CD4-positive, alpha-beta T cell (primary cell): ENCODE results near the gene ST6GALNAC2. TPM values are rescaled to one million over a fixed set of nuclear protein-coding genes. Genes with fewer than 3 reads are reported as not detected.

Source experiments
- ATAC-seq: fragments of 200-7000 bp; cut with Tn5 transposase; one replicate; pipeline ENCODE4 v1.10.0; 2022; ENCODE audit warnings: mild to moderate bottlenecking; ENCODE audit not compliant: poor library complexity
- CTCF ChIA-PET: fragments of 350-600 bp; sonication (Branson Sonifier 250); formaldehyde crosslinking; loops from one replicate; lab custom pipeline; 2021; ENCODE audit warnings: antibody characterized with exemption, inconsistent platforms; lab: Charles Lee
- POLR2A ChIA-PET: fragments of 350-600 bp; sonication (Branson Sonifier 250); formaldehyde crosslinking; loops from one replicate; lab custom pipeline; 2021; ENCODE audit warnings: antibody characterized with exemption, inconsistent platforms; lab: Charles Lee
- DNase-seq, 14 experiments: peaks; one replicate each; pipeline ENCODE4 v3.0.0-alpha.2; 2013 to 2020; ENCODE audit warnings: mixed read lengths in 2 of 14
- H3K27ac ChIP-seq, 2 donors: one replicate each; pipeline versions ENCODE4 v1.5.1 to v1.7.0; 2013; ENCODE audit warnings: low read length in 2 of 2, low read depth in 1 of 2, mild to moderate bottlenecking in 1 of 2
- H3K27me3 ChIP-seq, 2 experiments: 1 replicate in 1 of 2; 2 replicates in 1 of 2; pipeline versions ENCODE4 v1.6.1 to v1.7.0; 2013; ENCODE audit warnings: low read length in 2 of 2, control low read depth in 1 of 2, mild to moderate bottlenecking in 1 of 2, moderate library complexity in 1 of 2; ENCODE audit not compliant: insufficient read depth in 2 of 2, control insufficient read depth in 1 of 2
- H3K36me3 ChIP-seq: one replicate; pipeline ENCODE4 v1.6.1; 2013; ENCODE audit warnings: low read length, control low read depth; ENCODE audit not compliant: insufficient read depth
- H3K4me1 ChIP-seq: one replicate; pipeline ENCODE4 v1.6.1; 2013; ENCODE audit warnings: low read length, control low read depth; ENCODE audit not compliant: insufficient read depth
- H3K4me3 ChIP-seq: one replicate; pipeline ENCODE4 v1.5.1; 2013; ENCODE audit warnings: mild to moderate bottlenecking, low read length, moderate library complexity
- H3K9me3 ChIP-seq, 2 experiments: 1 replicate in 1 of 2; 2 replicates in 1 of 2; pipeline versions ENCODE4 v1.6.1 to v1.7.0; 2013; ENCODE audit warnings: low read length in 2 of 2, mild to moderate bottlenecking in 2 of 2, control low read depth in 1 of 2, moderate library complexity in 1 of 2; ENCODE audit not compliant: control insufficient read depth in 1 of 2, insufficient read depth in 1 of 2
- H3K27ac Mint-ChIP-seq: one replicate; pipeline ENCODE4 v1.8.0; 2020; ENCODE audit warnings: mixed read lengths
- H3K27me3 Mint-ChIP-seq: one replicate; pipeline ENCODE4 v1.8.0; 2021; ENCODE audit warnings: mixed read lengths
- H3K36me3 Mint-ChIP-seq: one replicate; pipeline ENCODE4 v1.8.0; 2021; ENCODE audit warnings: low read depth, mixed read lengths
- H3K4me1 Mint-ChIP-seq: one replicate; pipeline ENCODE4 v1.8.0; 2021; ENCODE audit warnings: low read depth, mixed read lengths
- H3K4me3 Mint-ChIP-seq: one replicate; pipeline ENCODE4 v1.8.0; 2020; ENCODE audit warnings: mild to moderate bottlenecking, mixed read lengths
- H3K9me3 Mint-ChIP-seq: one replicate; pipeline ENCODE4 v1.8.0; 2020; ENCODE audit warnings: mixed read lengths
- intact Hi-C, 2 experiments: fragments of 100-400 bp; cut with DNase I in 1 of 2; cut with micrococcal nuclease in 1 of 2; formaldehyde crosslinking; loops; one replicate each; pipeline versions ENCODE4 v1.15.1 to v1.9.0; 2023 to 2025; cut with DNase I, micrococcal nuclease
- total RNA-seq, 174 experiments: library from RNA in 2 of 174; stranded (reverse) in 2 of 174; gene quantifications; one replicate each; pipeline ENCODE4 v1.2.3 and lab custom pipeline; 2021 to 2026
- TF ChIP-seq, protein P1 (sequence below): fragments of 200-600 bp; IDR thresholded peaks from one replicate; pipeline ENCODE4 v1.8.0; 2022; ENCODE audit warnings: antibody characterized with exemption, mild to moderate bottlenecking

ST6GALNAC2 gene
- total RNA-seq, 2 experiments from 2014 or later = 0.49 to 1.2 TPM

DNA sequence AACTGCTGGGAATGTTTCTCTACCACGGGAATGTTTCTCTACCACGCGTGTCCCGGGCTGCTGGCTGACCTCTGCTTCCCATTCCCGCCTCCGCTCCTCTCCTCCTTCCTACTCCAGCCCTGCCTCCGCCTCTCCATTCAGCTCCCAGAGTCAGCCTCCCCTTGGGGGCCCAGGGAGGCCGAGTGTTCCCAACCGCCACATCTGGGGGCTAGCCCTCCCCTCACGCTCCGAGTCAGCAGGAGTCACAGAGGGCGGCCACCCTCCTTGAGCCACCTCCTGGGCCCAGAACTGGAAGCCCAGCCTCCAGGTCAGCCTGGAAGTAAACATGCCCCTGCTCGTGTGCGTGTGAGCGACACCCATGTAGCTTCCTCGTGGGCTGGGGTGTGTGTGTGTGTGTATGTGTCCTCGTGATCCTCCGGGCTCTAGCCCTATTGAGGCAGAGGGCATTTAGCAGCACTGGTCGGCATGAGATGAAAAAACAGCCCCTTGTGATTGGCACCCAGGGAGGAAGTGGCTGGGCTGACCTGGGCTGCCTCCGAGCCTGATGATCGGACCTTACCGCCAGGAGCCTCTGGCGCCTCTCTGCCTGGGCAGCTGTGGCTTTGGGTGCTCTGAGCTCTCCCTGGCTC lies 55.5 kb downstream of the ST6GALNAC2 start:
- H3K4me1 Mint-ChIP-seq = peaks cover 24% of the 10 kb centered on the region
- ChIA-PET POLR2A (interaction anchor here (0.6 kb wide), 1 partner anchor 148 kb away, joined by 3 read pairs; no protein-coding TSS in a partner anchor), CTCF (no interaction called here)
- no peaks in the 10 kb centered on the region for H3K9me3 ChIP-seq
- H3K27ac Mint-ChIP-seq = no peak overlapping the region
- no peak for ATAC-seq
- no peak overlapping the region for H3K4me3 ChIP-seq
- H3K9me3 Mint-ChIP-seq = no peaks in the 10 kb centered on the region
- peak overlapping the region; percentile 11 for H3K4me3 Mint-ChIP-seq
- TF ChIP-seq, protein P1, sequence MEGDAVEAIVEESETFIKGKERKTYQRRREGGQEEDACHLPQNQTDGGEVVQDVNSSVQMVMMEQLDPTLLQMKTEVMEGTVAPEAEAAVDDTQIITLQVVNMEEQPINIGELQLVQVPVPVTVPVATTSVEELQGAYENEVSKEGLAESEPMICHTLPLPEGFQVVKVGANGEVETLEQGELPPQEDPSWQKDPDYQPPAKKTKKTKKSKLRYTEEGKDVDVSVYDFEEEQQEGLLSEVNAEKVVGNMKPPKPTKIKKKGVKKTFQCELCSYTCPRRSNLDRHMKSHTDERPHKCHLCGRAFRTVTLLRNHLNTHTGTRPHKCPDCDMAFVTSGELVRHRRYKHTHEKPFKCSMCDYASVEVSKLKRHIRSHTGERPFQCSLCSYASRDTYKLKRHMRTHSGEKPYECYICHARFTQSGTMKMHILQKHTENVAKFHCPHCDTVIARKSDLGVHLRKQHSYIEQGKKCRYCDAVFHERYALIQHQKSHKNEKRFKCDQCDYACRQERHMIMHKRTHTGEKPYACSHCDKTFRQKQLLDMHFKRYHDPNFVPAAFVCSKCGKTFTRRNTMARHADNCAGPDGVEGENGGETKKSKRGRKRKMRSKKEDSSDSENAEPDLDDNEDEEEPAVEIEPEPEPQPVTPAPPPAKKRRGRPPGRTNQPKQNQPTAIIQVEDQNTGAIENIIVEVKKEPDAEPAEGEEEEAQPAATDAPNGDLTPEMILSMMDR = no peak
- H3K27me3 Mint-ChIP-seq = peaks cover 4% of the 10 kb centered on the region
- no peaks in the 10 kb centered on the region for H3K36me3 Mint-ChIP-seq
- no peaks in the 10 kb centered on the region for H3K27me3 ChIP-seq
- peaks cover 39% of the 10 kb centered on the region for H3K4me1 ChIP-seq
- H3K36me3 ChIP-seq = no peaks in the 10 kb centered on the region
- intact Hi-C loops = no loop called here
- DNase-seq = no peak
- no peak overlapping the region for H3K27ac ChIP-seq

DNA sequence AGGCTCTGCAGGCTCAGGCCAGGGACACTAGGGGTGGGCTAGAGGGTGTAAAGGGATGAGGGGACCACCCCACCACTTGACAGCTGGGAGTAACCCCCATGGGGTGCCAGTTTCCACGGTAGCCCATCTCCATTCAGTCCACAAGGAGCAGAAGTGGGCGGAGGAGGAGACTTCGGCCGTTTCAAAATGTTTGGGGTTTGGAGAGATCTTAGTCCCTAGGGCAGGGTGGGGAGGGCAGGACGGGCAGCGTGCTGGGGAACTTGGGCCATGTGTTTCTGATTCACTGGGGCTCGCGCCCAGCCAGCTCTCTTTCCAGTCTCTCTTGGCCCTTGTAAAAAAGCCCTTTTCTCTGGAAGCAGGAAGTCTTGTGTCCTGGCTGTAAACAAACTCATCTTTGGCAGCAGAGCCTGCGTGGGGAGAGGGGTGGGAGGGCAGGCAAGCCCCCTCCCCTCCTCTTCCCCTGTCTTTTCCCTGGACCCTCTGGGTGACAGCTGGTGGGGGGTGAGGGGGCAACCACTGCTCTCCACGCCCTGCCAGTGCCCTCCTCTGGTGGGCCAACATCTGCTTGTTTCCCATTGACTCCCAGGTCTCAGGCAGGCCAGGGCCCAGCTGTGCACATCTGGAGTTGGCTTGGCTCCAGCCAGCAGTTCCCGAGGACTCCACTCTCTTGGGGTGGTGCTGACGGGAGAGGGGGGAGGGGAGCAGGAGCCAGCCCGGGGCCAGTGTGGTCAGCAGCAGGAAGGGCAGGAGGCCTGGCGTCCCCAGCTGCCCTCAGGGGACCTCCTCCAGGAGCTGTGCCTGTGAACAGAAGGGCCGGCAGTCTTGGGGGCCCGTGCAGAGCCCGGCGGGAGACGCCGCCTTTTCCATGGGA lies 56.2 kb downstream of the ST6GALNAC2 start:
- Histone ChIP-seq H3K27ac (no peak overlapping the region), H3K4me1 (peaks cover 39% of the 10 kb centered on the region), H3K4me3 (no peak overlapping the region), H3K27me3 (no peaks in the 10 kb centered on the region), H3K36me3 (no peaks in the 10 kb centered on the region), H3K9me3 (no peaks in the 10 kb centered on the region)
- Mint-ChIP-seq H3K27me3 (no peaks in the 10 kb centered on the region), H3K9me3 (no peaks in the 10 kb centered on the region), H3K4me1 (peaks cover 26% of the 10 kb centered on the region), H3K27ac (peak overlapping the region; percentile 27), H3K36me3 (no peaks in the 10 kb centered on the region), H3K4me3 (no peak overlapping the region)
- TF ChIP-seq, protein P1 = no peak
- ChIA-PET POLR2A (interaction anchor here (0.6 to 1.0 kb wide), 2 partner anchors 147 to 197 kb away, joined by 3 read pairs; partner anchors contain the start of genes JMJD6 and METTL23), CTCF (interaction anchor here (2.0 kb wide), 1 partner anchor 95 kb away, joined by 8 read pairs; no protein-coding TSS in a partner anchor)
- DNase-seq (peak in 1 of 14 experiments; percentile 41), ATAC-seq (no peak)
- intact Hi-C loops = no loop called here

DNA sequence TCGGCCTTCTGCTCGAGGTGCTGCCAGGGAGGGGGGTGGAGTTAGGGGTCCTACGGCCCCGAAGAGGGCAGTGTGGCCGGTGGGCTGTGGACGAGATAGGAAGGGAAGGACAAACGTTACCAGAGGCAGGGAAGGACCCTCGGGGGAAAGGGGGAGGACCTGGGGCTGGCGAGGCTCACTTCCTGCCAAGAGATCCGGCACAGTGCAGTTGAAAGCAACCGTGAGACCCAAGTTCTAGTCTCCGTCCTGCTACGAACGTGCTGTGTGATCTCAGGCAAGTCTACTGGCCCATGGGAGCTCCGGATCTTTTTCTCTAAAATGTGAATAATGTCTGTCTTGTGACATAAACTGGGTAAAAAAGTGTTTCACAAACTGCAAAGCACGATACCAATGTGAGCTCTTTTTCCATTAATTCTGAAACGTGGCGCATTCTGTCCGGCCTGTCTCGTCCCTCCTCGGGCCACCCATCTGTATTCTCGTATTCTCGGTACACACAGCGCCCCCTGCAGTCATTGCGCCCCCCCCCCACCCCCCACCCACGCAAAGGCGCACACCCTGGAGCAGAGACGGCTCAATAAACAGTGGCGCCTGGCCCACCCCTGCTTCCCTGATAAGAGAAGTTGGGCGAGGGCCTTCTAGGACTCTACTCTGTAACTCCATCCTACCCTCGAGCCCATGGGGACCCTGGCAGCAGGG lies 57.0 kb downstream of the ST6GALNAC2 start:
- CTCF ChIA-PET = interaction anchor here (2.0 kb wide), 1 partner anchor 95 kb away, joined by 8 read pairs; no protein-coding TSS in a partner anchor
- intact Hi-C loops = no loop called here

More for the DNA sequence above, 57.0 kb downstream of the ST6GALNAC2 start:
- Mint-ChIP-seq H3K27me3 (no peaks in the 10 kb centered on the region), H3K4me1 (peaks cover 28% of the 10 kb centered on the region), H3K36me3 (no peaks in the 10 kb centered on the region), H3K27ac (peak overlapping the region; percentile 70), H3K4me3 (peak overlapping the region; percentile 81), H3K9me3 (no peaks in the 10 kb centered on the region)
- peak in 1 of 14 experiments; percentile 26 for DNase-seq
- peaks cover 39% of the 10 kb centered on the region for H3K4me1 ChIP-seq
- H3K27ac ChIP-seq = peak overlapping the region; percentile 8 to 34
- H3K4me3 ChIP-seq = peak overlapping the region; percentile 26
- POLR2A ChIA-PET = interaction anchor here (1.0 to 1.6 kb wide), 2 partner anchors 143 to 198 kb away, joined by 3 to 6 read pairs; partner anchors contain the start of genes JMJD6 and METTL23
- ATAC-seq = no peak
- no peaks in the 10 kb centered on the region for H3K27me3 ChIP-seq
- H3K36me3 ChIP-seq = no peaks in the 10 kb centered on the region
- H3K9me3 ChIP-seq = no peaks in the 10 kb centered on the region
- TF ChIP-seq, protein P1 = no peak
